OCI-LY1 (cell line): ENCODE results near the gene ZBED3.

Experiments used
- H2AFZ ChIP-seq: fragments of 200-600 bp; sonication (generic), shearing (Covaris generic); 2 replicates; pipeline ENCODE4 v1.6.0; 2014; ENCODE audit warnings: antibody characterized with exemption, mild to moderate bottlenecking, low read length
- H3F3A ChIP-seq: fragments of 200-600 bp; sonication (generic), shearing (Covaris generic); 2 replicates; pipeline ENCODE4 v1.6.0; 2014; ENCODE audit warnings: mild to moderate bottlenecking, antibody characterized with exemption, low read length, moderate library complexity; ENCODE audit not compliant: insufficient read depth
- H3K27ac ChIP-seq: fragments of 200-600 bp; sonication (generic); 2 replicates; pipeline ENCODE4 v1.5.1; 2014; ENCODE audit warnings: low read length, mixed run types, mild to moderate bottlenecking, low read depth; ENCODE audit not compliant: poor library complexity, severe bottlenecking
- H3K27me3 ChIP-seq: fragments of 200-600 bp; sonication (generic); 2 replicates; pipeline ENCODE4 v1.6.0; 2014; ENCODE audit warnings: antibody characterized with exemption, mild to moderate bottlenecking, low read length, moderate library complexity; ENCODE audit not compliant: insufficient read depth
- H3K36me3 ChIP-seq: fragments of 200-600 bp; sonication (generic); 2 replicates; pipeline ENCODE4 v1.6.1; 2014; ENCODE audit warnings: mild to moderate bottlenecking, antibody characterized with exemption, low read length, moderate library complexity, mixed read lengths; ENCODE audit not compliant: insufficient read depth
- H3K4me1 ChIP-seq: fragments of 200-600 bp; sonication (generic); 2 replicates; pipeline ENCODE4 v1.5.1; 2014; ENCODE audit warnings: mild to moderate bottlenecking, low read length, moderate library complexity; ENCODE audit not compliant: insufficient read depth, severe bottlenecking
- H3K4me2 ChIP-seq: fragments of 200-600 bp; sonication (generic), shearing (Covaris generic); 2 replicates; pipeline ENCODE4 v1.6.1; 2014; ENCODE audit warnings: low read length
- H3K4me3 ChIP-seq: fragments of 200-600 bp; sonication (generic); 2 replicates; pipeline ENCODE4 v1.5.1; 2014; ENCODE audit warnings: low read length, low read depth, mild to moderate bottlenecking, mixed read lengths; ENCODE audit not compliant: poor library complexity, severe bottlenecking
- H3K79me2 ChIP-seq: fragments of 200-600 bp; shearing (Covaris generic); 2 replicates; pipeline ENCODE4 v1.6.1; 2016; ENCODE audit warnings: mixed run types, low read length, mixed read lengths; ENCODE audit not compliant: insufficient read depth
- H3K9ac ChIP-seq: fragments of 200-600 bp; sonication (generic), shearing (Covaris generic); 2 replicates; pipeline ENCODE4 v1.6.1; 2014; ENCODE audit warnings: mild to moderate bottlenecking, low read length, mixed read lengths
- H3K9me2 ChIP-seq: fragments of 200-600 bp; sonication (generic), shearing (Covaris generic); 2 replicates; pipeline ENCODE4 v1.6.1; 2014; ENCODE audit warnings: low read depth, mild to moderate bottlenecking, low read length, mixed read lengths
- H3K9me3 ChIP-seq: fragments of 200-600 bp; shearing (Covaris generic); 2 replicates; pipeline ENCODE4 v1.6.1; 2014; ENCODE audit warnings: low read length, mixed read lengths
- H4K20me1 ChIP-seq: fragments of 200-600 bp; sonication (generic), shearing (Covaris generic); 2 replicates; pipeline ENCODE4 v1.6.0; 2016; ENCODE audit warnings: mild to moderate bottlenecking, low read length; ENCODE audit not compliant: insufficient read depth
- CTCF ChIP-seq: fragments of 200-600 bp; sonication (generic), shearing (Covaris generic); IDR thresholded peaks from 2 replicates; pipeline ENCODE4 v1.5.1; 2017; ENCODE audit warnings: mild to moderate bottlenecking, antibody characterized with exemption, low read length, moderate library complexity, mixed read lengths
- EZH2 ChIP-seq: fragments of 200-600 bp; sonication (generic), shearing (Covaris generic); IDR thresholded peaks from 2 replicates; pipeline ENCODE4 v1.8.0; 2017; ENCODE audit warnings: borderline replicate concordance, mixed run types, mild to moderate bottlenecking, antibody characterized with exemption, low read length, moderate library complexity, mixed read lengths

The ZBED3 gene

GRCh38 chr5:77101298-77101697 lies 14.2 kb upstream of the ZBED3 start:
- no peaks in the 10 kb centered on the region; the same call in 1 of the 2 replicates for H3K9me3 ChIP-seq
- no peak overlapping the region for H2AFZ ChIP-seq
- H3K9ac ChIP-seq, result no peak overlapping the region
- no peaks in the 10 kb centered on the region for H3K4me1 ChIP-seq
- H3K79me2 ChIP-seq, result no peaks in the 10 kb centered on the region
- no peaks in the 10 kb centered on the region for H3K27me3 ChIP-seq
- H3K36me3 ChIP-seq, result no peaks in the 10 kb centered on the region
- no peaks in the 10 kb centered on the region for H4K20me1 ChIP-seq
- no peak for TF ChIP-seq CTCF
- TF ChIP-seq EZH2, result no peak
- H3F3A ChIP-seq, result no peaks in the 10 kb centered on the region
- H3K4me3 ChIP-seq, result no peak overlapping the region
- H3K27ac ChIP-seq, result no peak overlapping the region
- no peaks in the 10 kb centered on the region for H3K9me2 ChIP-seq
- no peak overlapping the region for H3K4me2 ChIP-seq

- TF ChIP-seq EZH2, result no peak
- no peak for TF ChIP-seq CTCF
- H3F3A ChIP-seq, result no peaks in the 10 kb centered on the region
- no peaks in the 10 kb centered on the region for H4K20me1 ChIP-seq
- no peak overlapping the region for H2AFZ ChIP-seq
- peaks cover 5% of the 10 kb centered on the region; the same call in 1 of the 2 replicates for H3K36me3 ChIP-seq
- no peaks in the 10 kb centered on the region for H3K79me2 ChIP-seq
- no peak overlapping the region for H3K4me3 ChIP-seq
- H3K9me2 ChIP-seq, result no peaks in the 10 kb centered on the region
- no peak overlapping the region for H3K9ac ChIP-seq
- no peak overlapping the region for H3K4me2 ChIP-seq
- no peaks in the 10 kb centered on the region for H3K9me3 ChIP-seq
- no peak overlapping the region for H3K27ac ChIP-seq
- no peaks in the 10 kb centered on the region for H3K27me3 ChIP-seq
- no peaks in the 10 kb centered on the region for H3K4me1 ChIP-seq
Measured at GRCh38 chr5:77095189-77095588, 8.1 kb upstream of the ZBED3 start.

- Histone ChIP-seq H3K27me3 (no peaks in the 10 kb centered on the region), H3K79me2 (no peaks in the 10 kb centered on the region), H3K4me1 (peaks cover 26% of the 10 kb centered on the region), H3K9me3 (no peaks in the 10 kb centered on the region), H3K9me2 (no peaks in the 10 kb centered on the region), H2AFZ (peak overlapping the region; percentile 58; the same call in 1 of the 2 replicates), H4K20me1 (no peaks in the 10 kb centered on the region), H3K9ac (peak overlapping the region; percentile 87), H3F3A (no peaks in the 10 kb centered on the region), H3K4me2 (peak overlapping the region; percentile 73), H3K27ac (peak overlapping the region; percentile 49), H3K36me3 (peaks cover 6% of the 10 kb centered on the region; the same call in 1 of the 2 replicates), H3K4me3 (peak overlapping the region; percentile 79)
- TF ChIP-seq EZH2 (no peak), CTCF (no peak)
Measured at GRCh38 chr5:77087484-77088261, 588 bp upstream of the ZBED3 start.
